Stimulated activated CD8-positive, alpha-beta memory T cell treated with anti-CD3 and anti-CD28 coated beads, Interleukin-15, amount 100 ng/mL, for 1 hour (primary cell): ENCODE data around the gene PLEKHA7.
"Not testable (repeated sequence)": the region's sequence is repeated elsewhere in the genome, so short reads cannot be mapped to it uniquely, and the experiment has no call there.

Experiments
- DNase-seq: peaks from one replicate; pipeline ENCODE4 v3.0.0-alpha.2; 2020; ENCODE audit warnings: low read depth

The PLEKHA7 gene

GRCh38 chr11:16976379-16976778 is 37.8 kb downstream of the PLEKHA7 start:
- no peak for DNase-seq

- no peak for DNase-seq
These were observed 38.3 kb downstream of the PLEKHA7 start for GRCh38 chr11:16975906-16976305.

- no peak for DNase-seq
These were observed 40.8 kb downstream of the PLEKHA7 start for GRCh38 chr11:16973338-16973964.

- DNase-seq: no peak
These were observed 44.9 kb downstream of the PLEKHA7 start for GRCh38 chr11:16969010-16969999.

- no peak for DNase-seq
These were observed 46.0 kb downstream of the PLEKHA7 start for GRCh38 chr11:16968196-16968595.

GRCh38 chr11:16966930-16967671 is 47.1 kb downstream of the PLEKHA7 start:
- DNase-seq: no peak

GRCh38 chr11:16964501-16964900 is 49.7 kb downstream of the PLEKHA7 start:
- DNase-seq: no peak

GRCh38 chr11:16963316-16963876 is 50.8 kb downstream of the PLEKHA7 start:
- DNase-seq: no peak

GRCh38 chr11:16962589-16962988 is 51.6 kb downstream of the PLEKHA7 start:
- DNase-seq: not testable (repeated sequence)

- DNase-seq: no peak
These were observed 52.1 kb downstream of the PLEKHA7 start for GRCh38 chr11:16962146-16962545.

- DNase-seq: no peak
These were observed 54.0 kb downstream of the PLEKHA7 start for GRCh38 chr11:16960250-16960649.

- DNase-seq: no peak
These were observed 54.6 kb downstream of the PLEKHA7 start for GRCh38 chr11:16959602-16960001.

GRCh38 chr11:16958833-16959232 is 55.4 kb downstream of the PLEKHA7 start:
- no peak for DNase-seq

GRCh38 chr11:16956538-16957153 is 57.6 kb downstream of the PLEKHA7 start:
- DNase-seq: no peak

GRCh38 chr11:16953663-16954062 is 60.6 kb downstream of the PLEKHA7 start:
- DNase-seq: no peak

GRCh38 chr11:16946477-16947282 is 67.5 kb downstream of the PLEKHA7 start:
- no peak for DNase-seq

- DNase-seq: no peak
These were observed 68.3 kb downstream of the PLEKHA7 start for GRCh38 chr11:16945671-16946469.

- no peak for DNase-seq
These were observed 71.3 kb downstream of the PLEKHA7 start for GRCh38 chr11:16942911-16943310.

GRCh38 chr11:16942342-16942741 is 71.9 kb downstream of the PLEKHA7 start:
- DNase-seq: no peak

- DNase-seq: no peak
These were observed 72.3 kb downstream of the PLEKHA7 start for GRCh38 chr11:16941935-16942334.
